ENCODE data around the gene PTPRJ. TPM values are rescaled to one million over a fixed set of nuclear protein-coding genes. Genes with fewer than 3 reads are reported as not detected.

The PTPRJ gene
- polyA plus RNA-seq, 1 donor (not counting 4 experiments of a cell fraction or from before 2014, with no cell fraction given) = 0.84 TPM

DNA sequence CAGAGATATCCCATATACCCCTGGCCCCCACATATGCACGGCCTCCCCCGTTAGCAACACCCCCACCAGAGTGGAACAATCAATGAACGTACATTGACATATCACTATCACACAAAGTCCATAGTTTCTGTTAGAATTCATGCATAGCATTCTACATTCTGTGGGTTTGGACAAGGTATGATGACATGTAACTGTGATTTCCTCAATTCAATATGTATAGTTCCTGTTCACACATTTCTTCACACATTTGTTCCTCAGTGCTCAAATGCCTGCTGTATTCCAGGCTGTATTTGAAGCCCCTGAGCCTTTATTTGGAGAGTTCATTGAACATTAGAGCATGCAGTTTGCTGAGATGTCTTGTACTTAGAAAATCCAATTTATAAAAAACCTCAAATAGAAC, 69.9 kb downstream of the PTPRJ start:
- dilution Hi-C loops (cut with MboI; ENCODE audit: extremely low pct_ligation_motif_present, low sequenced_read_pairs) = no loop called here
- peak overlapping the region; percentile 33 for H3K4me2 ChIP-seq (ENCODE audit: control insufficient read depth, extremely low read depth, insufficient read depth, low read depth, low read length)
- no peak for DNase-seq (ENCODE audit: low read depth, low spot score)
- H3K79me2 ChIP-seq (ENCODE audit: control insufficient read depth, insufficient read depth, low read length) = no peaks in the 10 kb centered on the region
- H3K4me3 ChIP-seq (ENCODE audit: control insufficient read depth in 2 of 3, extremely low read depth in 1 of 3, insufficient read depth in 2 of 3, low read depth in 1 of 3, low read length in 3 of 3) = no peak overlapping the region
- no peaks in the 10 kb centered on the region for H3K9me3 ChIP-seq (ENCODE audit: control insufficient read depth, low read depth, low read length)
- no peak for FAIRE-seq
- TF ChIP-seq EZH2 (IDR thresholded peaks at IDR 0.05; ENCODE audit: low read length) = no peak
- TF ChIP-seq, protein P1, sequence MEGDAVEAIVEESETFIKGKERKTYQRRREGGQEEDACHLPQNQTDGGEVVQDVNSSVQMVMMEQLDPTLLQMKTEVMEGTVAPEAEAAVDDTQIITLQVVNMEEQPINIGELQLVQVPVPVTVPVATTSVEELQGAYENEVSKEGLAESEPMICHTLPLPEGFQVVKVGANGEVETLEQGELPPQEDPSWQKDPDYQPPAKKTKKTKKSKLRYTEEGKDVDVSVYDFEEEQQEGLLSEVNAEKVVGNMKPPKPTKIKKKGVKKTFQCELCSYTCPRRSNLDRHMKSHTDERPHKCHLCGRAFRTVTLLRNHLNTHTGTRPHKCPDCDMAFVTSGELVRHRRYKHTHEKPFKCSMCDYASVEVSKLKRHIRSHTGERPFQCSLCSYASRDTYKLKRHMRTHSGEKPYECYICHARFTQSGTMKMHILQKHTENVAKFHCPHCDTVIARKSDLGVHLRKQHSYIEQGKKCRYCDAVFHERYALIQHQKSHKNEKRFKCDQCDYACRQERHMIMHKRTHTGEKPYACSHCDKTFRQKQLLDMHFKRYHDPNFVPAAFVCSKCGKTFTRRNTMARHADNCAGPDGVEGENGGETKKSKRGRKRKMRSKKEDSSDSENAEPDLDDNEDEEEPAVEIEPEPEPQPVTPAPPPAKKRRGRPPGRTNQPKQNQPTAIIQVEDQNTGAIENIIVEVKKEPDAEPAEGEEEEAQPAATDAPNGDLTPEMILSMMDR (optimal IDR thresholded peaks at IDR 0.05 in 1 of 3, IDR thresholded peaks at IDR 0.05 in 1 of 3, conservative IDR thresholded peaks at IDR 0.05 in 1 of 3; ENCODE audit: extremely low read depth in 1 of 3, insufficient read depth in 2 of 3, low read length in 3 of 3) = no peak
- no peaks in the 10 kb centered on the region for H3K9me1 ChIP-seq (ENCODE audit: control insufficient read depth, extremely low read depth, insufficient read depth, low read length)
- H2AFZ ChIP-seq (ENCODE audit: control insufficient read depth, low read length) = no peak overlapping the region
- H3K27ac ChIP-seq (ENCODE audit: control insufficient read depth, insufficient read depth, low read length) = peak overlapping the region; percentile 19
- no peaks in the 10 kb centered on the region for H3K36me3 ChIP-seq (ENCODE audit: control insufficient read depth in 2 of 2, extremely low read depth in 1 of 2, insufficient read depth in 2 of 2, low read length in 2 of 2)
- no peaks in the 10 kb centered on the region for H4K20me1 ChIP-seq (ENCODE audit: control insufficient read depth, extremely low read depth, insufficient read depth, low read length)
- no peaks in the 10 kb centered on the region for H3K27me3 ChIP-seq (ENCODE audit: control insufficient read depth, extremely low read depth, insufficient read depth, low read length)
- peaks cover 18% of the 10 kb centered on the region for H3K4me1 ChIP-seq (ENCODE audit: control insufficient read depth, extremely low read depth, insufficient read depth, low read length)
- no peak overlapping the region for H3K9ac ChIP-seq (ENCODE audit: control insufficient read depth, extremely low read depth, insufficient read depth, low read length)

DNA sequence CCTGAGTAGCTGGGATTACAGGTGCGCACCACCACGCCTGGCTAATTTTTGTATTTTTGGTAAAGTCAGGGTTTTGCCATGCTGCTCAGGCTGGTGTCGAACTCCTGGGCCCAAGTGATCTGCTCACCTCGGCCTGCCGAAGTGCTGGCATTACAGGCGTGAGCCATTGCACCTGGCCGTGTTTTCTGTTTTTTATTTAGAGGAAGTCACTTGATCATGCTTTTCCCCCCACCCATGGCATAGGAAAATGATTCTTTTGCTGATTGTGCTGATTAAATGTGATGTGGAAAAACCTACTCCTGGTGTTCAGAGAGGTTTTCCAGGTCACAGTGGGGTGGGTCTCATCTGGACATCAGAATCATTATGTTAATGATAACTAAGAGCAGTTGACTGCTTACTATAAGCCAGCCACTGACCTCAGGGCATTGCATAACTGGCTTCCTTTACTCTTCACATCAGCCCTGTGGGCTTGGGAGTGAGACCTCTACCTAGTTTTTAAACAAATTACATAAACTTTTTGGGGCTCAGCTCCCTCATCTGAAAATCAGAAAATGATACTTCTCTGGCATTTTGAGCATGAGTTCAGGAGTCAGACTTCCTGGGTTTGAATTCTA, 71.0 kb downstream of the PTPRJ start:
- H3K9me1 ChIP-seq (ENCODE audit: control insufficient read depth, extremely low read depth, insufficient read depth, low read length) = no peaks in the 10 kb centered on the region
- H3K9me3 ChIP-seq (ENCODE audit: control insufficient read depth, low read depth, low read length) = no peaks in the 10 kb centered on the region
- H2AFZ ChIP-seq (ENCODE audit: control insufficient read depth, low read length) = no peak overlapping the region
- TF ChIP-seq EZH2 (IDR thresholded peaks at IDR 0.05; ENCODE audit: low read length) = no peak
- TF ChIP-seq, protein P1 (optimal IDR thresholded peaks at IDR 0.05 in 1 of 3, IDR thresholded peaks at IDR 0.05 in 1 of 3, conservative IDR thresholded peaks at IDR 0.05 in 1 of 3; ENCODE audit: extremely low read depth in 1 of 3, insufficient read depth in 2 of 3, low read length in 3 of 3) = no peak
- H3K27ac ChIP-seq (ENCODE audit: control insufficient read depth, insufficient read depth, low read length) = no peak overlapping the region
- no peaks in the 10 kb centered on the region for H3K79me2 ChIP-seq (ENCODE audit: control insufficient read depth, insufficient read depth, low read length)
- DNase-seq (ENCODE audit: low read depth, low spot score) (no peak), FAIRE-seq (no peak)
- no peak overlapping the region for H3K9ac ChIP-seq (ENCODE audit: control insufficient read depth, extremely low read depth, insufficient read depth, low read length)
- H3K36me3 ChIP-seq (ENCODE audit: control insufficient read depth in 2 of 2, extremely low read depth in 1 of 2, insufficient read depth in 2 of 2, low read length in 2 of 2) = no peaks in the 10 kb centered on the region
- no peaks in the 10 kb centered on the region for H4K20me1 ChIP-seq (ENCODE audit: control insufficient read depth, extremely low read depth, insufficient read depth, low read length)
- dilution Hi-C loops (cut with MboI; ENCODE audit: extremely low pct_ligation_motif_present, low sequenced_read_pairs) = no loop called here
- peaks cover 23% of the 10 kb centered on the region for H3K4me1 ChIP-seq (ENCODE audit: control insufficient read depth, extremely low read depth, insufficient read depth, low read length)
- no peak overlapping the region for H3K4me2 ChIP-seq (ENCODE audit: control insufficient read depth, extremely low read depth, insufficient read depth, low read depth, low read length)
- H3K4me3 ChIP-seq (ENCODE audit: control insufficient read depth in 2 of 3, extremely low read depth in 1 of 3, insufficient read depth in 2 of 3, low read depth in 1 of 3, low read length in 3 of 3) = no peak overlapping the region
- no peaks in the 10 kb centered on the region for H3K27me3 ChIP-seq (ENCODE audit: control insufficient read depth, extremely low read depth, insufficient read depth, low read length)
